GM12878 (cell line): ENCODE measurements around the gene CALHM2.

ENCODE experiments used
- ELK1 ChIP-seq: IDR thresholded peaks from 2 replicates; pipeline ENCODE4 v1.6.1; 2012; ENCODE audit warnings: low read depth, low read length, improper control_type of control experiment
- NRF1 ChIP-seq: conservative IDR thresholded peaks from 2 replicates; pipeline ENCODE4 v1.6.1; 2011; ENCODE audit warnings: mild to moderate bottlenecking, low read depth, low read length, improper control_type of control experiment
- PAX8 ChIP-seq: fragments of 450-650 bp; IDR thresholded peaks from 2 replicates; pipeline ENCODE4 v1.6.1; 2017; ENCODE audit warnings: mild to moderate bottlenecking, moderate library complexity
- POLR2A ChIP-seq: IDR thresholded peaks from 2 replicates; pipeline ENCODE4 v1.6.1; 2011; ENCODE audit warnings: low read depth, mild to moderate bottlenecking, low read length

- TF ChIP-seq PAX8 (no peak), ELK1 (no peak), NRF1 (no peak), POLR2A (no peak)
Measured at GRCh38 chr10:103465411-103466179, 13.4 kb upstream of the CALHM2 start.
